ENCODE data around the gene BCAS3.

- TF ChIP-seq POLR2A (IDR thresholded peaks at IDR 0.05; ENCODE audit: low read depth, low read length) (no peak), POU2F2 (IDR thresholded peaks at IDR 0.05; ENCODE audit: low read depth, low read length) (no peak), POLR2AphosphoS5 (IDR thresholded peaks at IDR 0.05; ENCODE audit: low read depth, low read length) (no peak)
Observed at GRCh38 chr17:60947100-60947499, 269.4 kb downstream of the BCAS3 start.
